ENCODE results near the gene LRP5.

DNA sequence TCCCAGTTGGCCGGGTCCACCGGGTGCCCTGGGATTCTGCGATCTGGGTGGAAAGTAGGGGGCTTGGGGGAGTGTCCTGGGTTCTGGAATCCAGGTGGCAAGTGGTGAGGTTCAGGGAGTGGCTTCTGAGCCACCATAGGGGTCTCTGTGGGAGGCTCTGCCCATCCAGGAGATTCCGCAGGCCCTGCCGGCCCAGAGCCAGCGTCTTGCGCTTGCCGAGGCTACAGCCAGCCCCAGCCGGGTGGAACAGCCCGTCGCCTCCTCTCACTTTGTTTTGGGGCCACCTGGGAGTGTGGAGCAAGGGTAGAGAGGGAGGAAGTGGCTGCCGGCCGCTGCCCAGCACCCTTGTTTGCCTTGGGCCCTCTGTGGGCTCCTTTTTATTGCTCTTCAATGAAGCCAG is 87.5 kb downstream of the LRP5 start:
- TF ChIP-seq EP300 (IDR thresholded peaks at IDR 0.05), result no peak
- TF ChIP-seq, protein P1, sequence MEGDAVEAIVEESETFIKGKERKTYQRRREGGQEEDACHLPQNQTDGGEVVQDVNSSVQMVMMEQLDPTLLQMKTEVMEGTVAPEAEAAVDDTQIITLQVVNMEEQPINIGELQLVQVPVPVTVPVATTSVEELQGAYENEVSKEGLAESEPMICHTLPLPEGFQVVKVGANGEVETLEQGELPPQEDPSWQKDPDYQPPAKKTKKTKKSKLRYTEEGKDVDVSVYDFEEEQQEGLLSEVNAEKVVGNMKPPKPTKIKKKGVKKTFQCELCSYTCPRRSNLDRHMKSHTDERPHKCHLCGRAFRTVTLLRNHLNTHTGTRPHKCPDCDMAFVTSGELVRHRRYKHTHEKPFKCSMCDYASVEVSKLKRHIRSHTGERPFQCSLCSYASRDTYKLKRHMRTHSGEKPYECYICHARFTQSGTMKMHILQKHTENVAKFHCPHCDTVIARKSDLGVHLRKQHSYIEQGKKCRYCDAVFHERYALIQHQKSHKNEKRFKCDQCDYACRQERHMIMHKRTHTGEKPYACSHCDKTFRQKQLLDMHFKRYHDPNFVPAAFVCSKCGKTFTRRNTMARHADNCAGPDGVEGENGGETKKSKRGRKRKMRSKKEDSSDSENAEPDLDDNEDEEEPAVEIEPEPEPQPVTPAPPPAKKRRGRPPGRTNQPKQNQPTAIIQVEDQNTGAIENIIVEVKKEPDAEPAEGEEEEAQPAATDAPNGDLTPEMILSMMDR (IDR thresholded peaks at IDR 0.05), result no peak
